H9 (cell line): Measurements from ENCODE around the gene MMP15. TPM values are rescaled to one million over a fixed set of nuclear protein-coding genes. Genes with fewer than 3 reads are reported as not detected.

ENCODE experiments used
- DNase-seq: peaks from one replicate; pipeline ENCODE4 v3.0.0-alpha.2; 2017
- H2AFZ ChIP-seq: one replicate; pipeline ENCODE4 v1.6.1; 2013; ENCODE audit warnings: mild to moderate bottlenecking, low read length, control low read depth, moderate library complexity
- H2AK5ac ChIP-seq: 2 replicates; pipeline ENCODE4 v1.6.1; 2013; ENCODE audit warnings: low read length, control low read depth, mixed read lengths; ENCODE audit not compliant: insufficient read length
- H2BK120ac ChIP-seq: one replicate; pipeline ENCODE4 v1.6.1; 2013; ENCODE audit warnings: low read depth, mild to moderate bottlenecking, low read length, control low read depth, inconsistent platforms; ENCODE audit not compliant: poor library complexity, severe bottlenecking
- H2BK12ac ChIP-seq: 2 replicates; pipeline ENCODE4 v1.6.1; 2013; ENCODE audit warnings: low read length, control low read depth, mixed read lengths, low read depth; ENCODE audit not compliant: insufficient read length
- H2BK15ac ChIP-seq: 2 replicates; pipeline ENCODE4 v1.6.1; 2013; ENCODE audit warnings: low read depth, low read length, control low read depth
- H2BK20ac ChIP-seq: one replicate; pipeline ENCODE4 v1.6.1; 2013; ENCODE audit warnings: low read depth, mild to moderate bottlenecking, low read length, control low read depth, inconsistent platforms; ENCODE audit not compliant: poor library complexity, severe bottlenecking
- H2BK5ac ChIP-seq: 2 replicates; pipeline ENCODE4 v1.6.1; 2013; ENCODE audit warnings: low read length, control low read depth, mixed read lengths; ENCODE audit not compliant: insufficient read length
- H3K14ac ChIP-seq: 2 replicates; pipeline ENCODE4 v1.6.1; 2013; ENCODE audit warnings: low read length, control low read depth; ENCODE audit not compliant: insufficient read depth
- H3K18ac ChIP-seq: 2 replicates; pipeline ENCODE4 v1.6.1; 2013; ENCODE audit warnings: low read depth, mild to moderate bottlenecking, mixed read lengths, low read length, control low read depth; ENCODE audit not compliant: insufficient read length
- H3K23ac ChIP-seq: 2 replicates; pipeline ENCODE4 v1.6.1; 2013; ENCODE audit warnings: low read length, control low read depth, mixed read lengths, low read depth; ENCODE audit not compliant: insufficient read length
- H3K23me2 ChIP-seq: 2 replicates; pipeline ENCODE4 v1.6.1; 2013; ENCODE audit warnings: low read depth, mild to moderate bottlenecking, mixed read lengths, low read length, control low read depth; ENCODE audit not compliant: insufficient read length, poor library complexity, severe bottlenecking
- H3K27ac ChIP-seq: 2 replicates; pipeline ENCODE4 v1.5.1; 2013; ENCODE audit warnings: low read length, control low read depth, mixed read lengths, low read depth; ENCODE audit not compliant: insufficient read length
- H3K27me3 ChIP-seq: 2 replicates; pipeline ENCODE4 v1.6.1; 2013; ENCODE audit warnings: low read length, control low read depth, inconsistent platforms; ENCODE audit not compliant: insufficient read depth
- H3K4ac ChIP-seq: 2 replicates; pipeline ENCODE4 v1.6.1; 2013; ENCODE audit warnings: low read depth, mild to moderate bottlenecking, control low read depth, inconsistent platforms, low read length, moderate library complexity
- H3K4me1 ChIP-seq: 2 replicates; pipeline ENCODE4 v1.6.1; 2013; ENCODE audit warnings: low read length, control low read depth, inconsistent platforms; ENCODE audit not compliant: insufficient read depth
- H3K4me2 ChIP-seq: 2 replicates; pipeline ENCODE4 v1.6.1; 2013; ENCODE audit warnings: low read length, control low read depth, mixed read lengths; ENCODE audit not compliant: insufficient read length, insufficient read depth
- H3K56ac ChIP-seq: 2 replicates; pipeline ENCODE4 v1.6.1; 2013; ENCODE audit warnings: low read depth, mild to moderate bottlenecking, mixed read lengths, low read length, control low read depth; ENCODE audit not compliant: insufficient read length
- H3K79me1 ChIP-seq: 2 replicates; pipeline ENCODE4 v1.6.1; 2013; ENCODE audit warnings: low read depth, mild to moderate bottlenecking, moderate library complexity, low read length, control low read depth, inconsistent platforms; ENCODE audit not compliant: insufficient read depth, poor library complexity, severe bottlenecking
- H3K79me2 ChIP-seq: 2 replicates; pipeline ENCODE4 v1.6.1; 2013; ENCODE audit warnings: low read length, control low read depth, inconsistent platforms; ENCODE audit not compliant: insufficient read depth
- H3K9ac ChIP-seq: 2 replicates; pipeline ENCODE4 v1.6.1; 2013; ENCODE audit warnings: low read length, control low read depth, mixed read lengths; ENCODE audit not compliant: insufficient read length; ENCODE audit errors: extremely low read depth
- H3K9me3 ChIP-seq: one replicate; pipeline ENCODE4 v1.6.1; 2013; ENCODE audit warnings: low read depth, low read length, inconsistent platforms; ENCODE audit not compliant: control insufficient read depth
- H3T11ph ChIP-seq: one replicate; pipeline ENCODE4 v1.6.1; 2013; ENCODE audit warnings: mild to moderate bottlenecking, low read length, control low read depth, inconsistent platforms
- H4K20me1 ChIP-seq: one replicate; pipeline ENCODE4 v1.6.1; 2013; ENCODE audit not compliant: control insufficient read depth, insufficient read length, insufficient read depth
- H4K5ac ChIP-seq: 2 replicates; pipeline ENCODE4 v1.6.1; 2013; ENCODE audit warnings: low read depth, mild to moderate bottlenecking, mixed read lengths, low read length, control low read depth; ENCODE audit not compliant: insufficient read length
- H4K8ac ChIP-seq: replicated peaks from 2 replicates; pipeline ENCODE4 v1.6.1; 2013; ENCODE audit warnings: low read length, control low read depth, mixed read lengths, low read depth; ENCODE audit not compliant: insufficient read length
- H4K91ac ChIP-seq: 2 replicates; pipeline ENCODE4 v1.6.1; 2013; ENCODE audit warnings: low read depth, mild to moderate bottlenecking, moderate library complexity, mixed read lengths, low read length, control low read depth; ENCODE audit not compliant: insufficient read length
- H3K27ac Mint-ChIP-seq, 3 experiments: 2 replicates in 2 of 3; 3 replicates in 1 of 3; pipeline ENCODE4 v1.8.0; 2020 to 2021; ENCODE audit warnings: mixed read lengths in 3 of 3, mild to moderate bottlenecking in 1 of 3, moderate library complexity in 1 of 3
- H3K27me3 Mint-ChIP-seq: 2 replicates; pipeline ENCODE4 v1.8.0; 2021; ENCODE audit warnings: low read depth, mild to moderate bottlenecking, moderate library complexity, mixed read lengths
- H3K36me3 Mint-ChIP-seq, 3 experiments: 2 replicates in 2 of 3; 3 replicates in 1 of 3; pipeline ENCODE4 v1.8.0; 2020 to 2021; ENCODE audit warnings: low read depth in 3 of 3, mixed read lengths in 3 of 3; ENCODE audit not compliant: insufficient read depth in 1 of 3
- H3K4me1 Mint-ChIP-seq, 2 experiments: 2 replicates each; pipeline ENCODE4 v1.8.0; 2020; ENCODE audit warnings: mixed read lengths in 2 of 2
- H3K4me3 Mint-ChIP-seq, 2 experiments: 2 replicates in 1 of 2; 3 replicates in 1 of 2; pipeline ENCODE4 v1.8.0; 2020 to 2021; ENCODE audit warnings: mild to moderate bottlenecking in 2 of 2, mixed read lengths in 2 of 2, moderate library complexity in 1 of 2
- H3K9me3 Mint-ChIP-seq, 2 experiments: 2 replicates in 1 of 2; 3 replicates in 1 of 2; pipeline ENCODE4 v1.8.0; 2020; ENCODE audit warnings: mild to moderate bottlenecking in 2 of 2, mixed read lengths in 2 of 2, moderate library complexity in 1 of 2
- WGBS: extraction: QIAGEN DNeasy Blood & Tissue Kit; methylation state at CpG from one replicate; pipeline ENCODE4 v1.1.7; 2013; ENCODE audit warnings: missing lambda C conversion rate, low lambda C conversion rate, mixed read lengths; ENCODE audit not compliant: insufficient read length; ENCODE audit errors: extremely low coverage; 5-methylcytosine and 5-hydroxymethylcytosine counted together
- total RNA-seq: library from RNA; stranded (reverse); gene quantifications from 2 replicates; pipeline ENCODE4 v1.2.1, GENCODE V29; 2021
- TF ChIP-seq, protein P1 (sequence below): fragments of 200-600 bp; sonication (generic); conservative IDR thresholded peaks from 3 replicates; pipeline ENCODE4 v1.8.0; 2021; ENCODE audit warnings: antibody characterized with exemption, mild to moderate bottlenecking

MMP15 gene
- total RNA-seq, 1 experiment from 2014 or later, result 32.9 TPM

DNA sequence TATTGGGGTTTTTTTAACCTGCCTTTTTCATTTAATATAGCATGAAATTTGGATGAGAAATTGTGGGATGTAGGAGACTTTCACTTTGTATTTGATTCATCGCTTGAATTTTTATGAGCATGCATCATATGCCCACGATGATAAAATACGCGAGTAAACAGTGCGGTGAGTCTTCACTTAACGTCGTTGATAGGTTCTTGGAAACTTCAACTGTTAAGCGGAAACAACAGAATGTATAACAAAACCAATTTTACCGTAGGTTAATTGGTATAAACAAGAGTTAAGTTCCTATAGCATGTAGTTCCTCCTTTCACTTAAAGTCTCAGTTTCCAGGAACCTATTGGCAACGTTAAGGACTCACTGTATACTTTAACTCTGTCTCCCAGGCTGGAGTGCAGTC lies 28.7 kb downstream of the MMP15 start:
- no peak overlapping the region for H2AFZ ChIP-seq
- H3K79me2 ChIP-seq, result no peaks in the 10 kb centered on the region
- no peak overlapping the region for H2BK20ac ChIP-seq
- no peak overlapping the region for H4K91ac ChIP-seq
- Mint-ChIP-seq H3K9me3 (peaks cover 6 to 7% of the 10 kb centered on the region in 2 experiments; a peak in 4 of 5 replicates), H3K27me3 (peaks cover 12% of the 10 kb centered on the region), H3K4me3 (no peak overlapping the region), H3K27ac (no peak overlapping the region), H3K4me1 (peaks cover 6 to 11% of the 10 kb centered on the region in 2 experiments; a peak in 3 of 4 replicates), H3K36me3 (peaks cover 0 to 4% (median 0%) of the 10 kb centered on the region in 3 experiments; a peak in 2 of 7 replicates)
- no peak overlapping the region for H4K5ac ChIP-seq
- no CpG with 5 or more reads among the region's 10 CpGs for WGBS
- no peak overlapping the region for H3K23ac ChIP-seq
- no peaks in the 10 kb centered on the region for H3K23me2 ChIP-seq
- H3K4me1 ChIP-seq, result no peaks in the 10 kb centered on the region
- H3K4ac ChIP-seq, result no peak overlapping the region
- no peak overlapping the region for H2BK120ac ChIP-seq
- H3K4me2 ChIP-seq, result no peak overlapping the region
- no peak overlapping the region for H2BK12ac ChIP-seq
- H3K9ac ChIP-seq, result no peak overlapping the region
- H3T11ph ChIP-seq, result no peak overlapping the region
- no peak for DNase-seq
- H3K14ac ChIP-seq, result no peak overlapping the region
- no peaks in the 10 kb centered on the region for H4K20me1 ChIP-seq
- H3K56ac ChIP-seq, result no peak overlapping the region
- no peak overlapping the region for H2BK15ac ChIP-seq
- H4K8ac ChIP-seq, result no peak overlapping the region
- no peaks in the 10 kb centered on the region for H3K27me3 ChIP-seq
- TF ChIP-seq, protein P1, sequence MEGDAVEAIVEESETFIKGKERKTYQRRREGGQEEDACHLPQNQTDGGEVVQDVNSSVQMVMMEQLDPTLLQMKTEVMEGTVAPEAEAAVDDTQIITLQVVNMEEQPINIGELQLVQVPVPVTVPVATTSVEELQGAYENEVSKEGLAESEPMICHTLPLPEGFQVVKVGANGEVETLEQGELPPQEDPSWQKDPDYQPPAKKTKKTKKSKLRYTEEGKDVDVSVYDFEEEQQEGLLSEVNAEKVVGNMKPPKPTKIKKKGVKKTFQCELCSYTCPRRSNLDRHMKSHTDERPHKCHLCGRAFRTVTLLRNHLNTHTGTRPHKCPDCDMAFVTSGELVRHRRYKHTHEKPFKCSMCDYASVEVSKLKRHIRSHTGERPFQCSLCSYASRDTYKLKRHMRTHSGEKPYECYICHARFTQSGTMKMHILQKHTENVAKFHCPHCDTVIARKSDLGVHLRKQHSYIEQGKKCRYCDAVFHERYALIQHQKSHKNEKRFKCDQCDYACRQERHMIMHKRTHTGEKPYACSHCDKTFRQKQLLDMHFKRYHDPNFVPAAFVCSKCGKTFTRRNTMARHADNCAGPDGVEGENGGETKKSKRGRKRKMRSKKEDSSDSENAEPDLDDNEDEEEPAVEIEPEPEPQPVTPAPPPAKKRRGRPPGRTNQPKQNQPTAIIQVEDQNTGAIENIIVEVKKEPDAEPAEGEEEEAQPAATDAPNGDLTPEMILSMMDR, result no peak
- H2AK5ac ChIP-seq, result no peak overlapping the region
- H3K27ac ChIP-seq, result no peak overlapping the region
- no peak overlapping the region for H3K18ac ChIP-seq
- H2BK5ac ChIP-seq, result no peak overlapping the region
- H3K9me3 ChIP-seq, result no peaks in the 10 kb centered on the region
- no peaks in the 10 kb centered on the region for H3K79me1 ChIP-seq
